ENCODE measurements around the gene DHRSX.
A peak's percentile ranks its signal among the peaks of the same experiment; 100 is the strongest.
"Not testable (repeated sequence)": the region's sequence is repeated elsewhere in the genome, so short reads cannot be mapped to it uniquely, and the experiment has no call there.

Gene DHRSX

DNA sequence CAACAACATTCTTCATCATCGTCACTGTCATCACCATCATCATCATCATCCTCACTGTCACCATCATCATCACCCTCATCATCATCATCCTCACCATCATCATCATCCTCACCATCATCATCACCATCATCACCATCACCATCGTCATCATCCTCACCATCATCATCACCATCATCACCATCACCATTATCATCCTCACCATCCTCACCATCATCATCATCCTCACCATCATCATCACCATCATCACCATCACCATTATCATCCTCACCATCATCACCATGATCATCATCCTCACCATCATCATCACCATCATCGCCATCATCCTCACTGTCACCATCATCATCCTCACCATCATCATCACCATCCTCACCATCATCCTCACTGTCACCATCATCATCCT is 18.9 kb upstream of the DHRSX start:
- not testable (repeated sequence) for DNase-seq (ENCODE audit: low read depth)

- DNase-seq (ENCODE audit: low read depth), result no peak
These were observed 16.3 kb upstream of the DHRSX start for GRCh38 chrX:2517055-2517454.

- no peak for DNase-seq (ENCODE audit: low read depth)
These were observed 15.8 kb upstream of the DHRSX start for GRCh38 chrX:2516623-2517022.

- no peak for DNase-seq (ENCODE audit: low read depth)
These were observed 13.4 kb upstream of the DHRSX start for GRCh38 chrX:2514131-2514530.

- DNase-seq (ENCODE audit: low read depth), result no peak
These were observed 12.4 kb upstream of the DHRSX start for GRCh38 chrX:2513121-2513664.

DNA sequence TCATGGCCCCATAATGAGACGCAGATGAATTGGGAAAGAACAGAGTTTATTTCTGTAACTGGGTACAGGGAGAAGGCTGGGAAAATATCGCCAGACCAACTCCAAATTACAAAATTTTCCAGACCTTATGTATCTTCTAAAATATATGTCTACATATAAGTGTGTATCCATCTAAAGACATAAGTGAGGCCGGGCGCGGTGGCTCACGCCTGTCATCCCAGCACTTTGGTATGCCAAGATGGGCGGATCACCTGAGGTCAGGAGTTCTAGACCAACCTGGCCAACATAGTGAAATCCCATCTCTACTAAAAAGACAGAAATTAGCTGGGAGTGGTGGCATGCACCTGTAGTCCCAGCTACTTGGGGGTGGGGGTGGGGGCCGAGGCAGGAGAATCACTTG is 11.7 kb upstream of the DHRSX start:
- no peak for DNase-seq (ENCODE audit: low read depth)

DNA sequence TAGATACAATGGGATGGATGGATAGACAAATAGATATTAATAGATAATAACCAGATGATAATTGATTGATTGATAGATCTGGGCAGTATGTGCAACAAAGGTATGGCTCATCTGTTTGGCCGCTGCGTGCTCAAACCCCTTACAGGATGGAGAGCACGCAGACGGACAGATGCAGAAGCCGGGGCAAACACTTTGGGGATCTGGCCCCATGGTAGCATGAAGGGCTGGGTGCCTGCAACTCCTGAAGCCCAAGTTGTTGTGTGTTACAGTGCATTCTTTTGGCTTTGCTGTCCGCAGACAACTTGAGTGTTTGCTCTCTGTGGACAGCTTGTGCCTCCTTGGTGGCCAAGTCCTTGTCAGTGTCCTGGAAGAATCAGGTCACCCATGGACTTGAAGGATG is 10.6 kb upstream of the DHRSX start:
- DNase-seq (ENCODE audit: low read depth), result no peak

- no peak for DNase-seq (ENCODE audit: low read depth)
These were observed 8.0 kb upstream of the DHRSX start for GRCh38 chrX:2508648-2509335.

- DNase-seq (ENCODE audit: low read depth), result no peak
These were observed 7.3 kb upstream of the DHRSX start for GRCh38 chrX:2507904-2508627.

- no peak for DNase-seq (ENCODE audit: low read depth)
These were observed 6.4 kb upstream of the DHRSX start for GRCh38 chrX:2507196-2507595.

DNA sequence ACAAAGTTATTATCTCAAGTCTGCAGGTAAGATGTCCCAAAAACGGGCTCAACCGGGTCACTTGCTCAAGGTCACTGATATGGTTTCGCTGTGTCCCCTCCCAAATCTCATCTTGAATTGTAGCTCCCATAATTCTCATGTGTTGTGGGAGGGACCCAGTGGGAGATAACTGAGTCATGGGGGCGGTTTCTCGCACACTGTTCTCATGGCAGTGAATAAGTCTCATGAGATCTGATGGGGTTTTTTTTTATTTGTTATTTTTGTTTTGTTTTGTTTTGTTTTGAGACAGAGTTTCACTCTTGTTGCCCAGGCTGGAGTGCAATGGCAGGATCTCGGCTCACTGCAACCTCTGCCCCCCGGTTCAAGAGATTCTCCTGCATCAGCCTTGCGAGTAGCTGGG is 4.6 kb upstream of the DHRSX start:
- not testable (repeated sequence) for DNase-seq (ENCODE audit: low read depth)

DNA sequence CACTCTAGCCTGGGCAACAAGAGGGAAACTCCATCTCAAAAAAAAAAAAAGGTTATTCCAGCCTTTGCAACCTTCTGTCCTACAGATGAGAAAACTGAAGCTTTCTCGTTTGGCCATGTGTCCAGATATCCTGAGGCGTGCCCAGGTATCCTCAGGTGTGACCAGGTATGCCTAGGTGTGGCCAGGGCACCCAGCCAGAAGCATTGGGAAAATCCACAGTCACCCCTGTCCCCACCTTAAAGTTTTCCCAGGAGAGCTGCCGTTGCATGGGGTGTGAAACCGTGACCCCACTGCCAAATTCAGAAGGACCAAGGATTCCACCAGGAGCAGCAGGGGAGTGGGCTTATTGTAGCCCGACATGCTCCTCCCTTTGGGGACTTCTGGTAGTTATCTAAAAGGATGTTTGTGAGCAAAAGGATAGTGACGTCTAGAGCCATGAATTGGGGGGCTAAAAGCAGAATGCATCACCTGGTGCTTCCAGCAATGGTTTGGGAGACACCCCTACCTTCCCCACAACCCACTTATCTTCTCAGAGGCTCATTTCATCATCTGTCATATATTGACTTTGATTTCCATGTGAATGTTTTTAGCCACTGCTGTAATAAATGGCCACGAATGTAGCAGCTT is 4.0 kb upstream of the DHRSX start:
- DNase-seq (ENCODE audit: low read depth), result no peak

GRCh38 chrX:2503591-2504500 is 3.1 kb upstream of the DHRSX start:
- DNase-seq (ENCODE audit: low read depth), result no peak

GRCh38 chrX:2502668-2503519 is 2.1 kb upstream of the DHRSX start:
- DNase-seq (ENCODE audit: low read depth), result no peak

DNA sequence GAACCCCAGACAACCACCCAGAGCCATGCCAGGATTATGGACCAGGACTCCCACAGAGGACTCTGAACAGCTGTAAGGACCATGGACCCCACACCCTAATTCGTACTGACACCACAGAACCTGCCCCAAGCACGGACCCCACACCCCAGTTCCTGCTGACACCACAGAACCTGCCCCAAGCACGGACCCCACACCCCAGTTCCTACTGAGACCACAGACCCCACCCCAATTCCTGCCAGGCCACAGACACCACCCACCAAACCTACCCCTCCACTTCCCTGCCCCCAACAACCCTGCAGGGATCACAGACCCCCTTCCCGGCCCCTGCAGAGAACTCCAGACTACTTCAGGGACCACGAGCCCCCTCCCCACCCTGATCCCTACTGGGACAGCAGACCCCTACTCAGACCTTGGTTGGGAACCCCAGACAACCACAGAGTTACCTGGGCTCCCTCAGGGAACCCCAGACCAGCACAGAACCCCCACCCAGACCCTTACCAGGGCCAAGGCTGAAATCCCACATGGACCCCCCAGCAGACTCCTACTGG is 1.4 kb upstream of the DHRSX start:
- DNase-seq (ENCODE audit: low read depth), result no peak

DNA sequence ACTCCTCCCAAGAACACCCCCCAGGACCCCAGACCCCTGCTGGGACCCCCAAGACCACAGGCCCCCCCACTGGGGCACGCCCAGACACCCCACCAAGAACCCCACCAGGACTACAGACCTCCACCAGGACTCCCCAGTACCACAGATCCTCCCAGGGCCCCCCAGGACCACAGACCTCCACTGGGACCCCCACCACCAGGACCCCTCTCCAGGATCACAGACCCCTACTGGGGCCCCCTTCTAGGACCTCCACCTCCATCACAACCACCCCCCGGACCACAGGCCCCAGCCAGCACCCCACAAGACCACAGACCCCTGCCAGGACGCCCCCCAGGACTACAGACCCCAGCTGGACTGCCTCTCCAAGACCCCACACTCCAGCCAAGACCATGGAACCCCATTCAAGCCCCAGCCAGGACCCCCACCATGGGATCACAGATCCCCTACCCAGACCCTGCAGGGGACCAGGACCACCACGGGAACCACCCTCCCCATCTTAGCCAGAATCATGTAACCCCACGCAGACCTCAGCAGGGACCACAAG is 855 bp upstream of the DHRSX start:
- DNase-seq (ENCODE audit: low read depth), result no peak

DNA sequence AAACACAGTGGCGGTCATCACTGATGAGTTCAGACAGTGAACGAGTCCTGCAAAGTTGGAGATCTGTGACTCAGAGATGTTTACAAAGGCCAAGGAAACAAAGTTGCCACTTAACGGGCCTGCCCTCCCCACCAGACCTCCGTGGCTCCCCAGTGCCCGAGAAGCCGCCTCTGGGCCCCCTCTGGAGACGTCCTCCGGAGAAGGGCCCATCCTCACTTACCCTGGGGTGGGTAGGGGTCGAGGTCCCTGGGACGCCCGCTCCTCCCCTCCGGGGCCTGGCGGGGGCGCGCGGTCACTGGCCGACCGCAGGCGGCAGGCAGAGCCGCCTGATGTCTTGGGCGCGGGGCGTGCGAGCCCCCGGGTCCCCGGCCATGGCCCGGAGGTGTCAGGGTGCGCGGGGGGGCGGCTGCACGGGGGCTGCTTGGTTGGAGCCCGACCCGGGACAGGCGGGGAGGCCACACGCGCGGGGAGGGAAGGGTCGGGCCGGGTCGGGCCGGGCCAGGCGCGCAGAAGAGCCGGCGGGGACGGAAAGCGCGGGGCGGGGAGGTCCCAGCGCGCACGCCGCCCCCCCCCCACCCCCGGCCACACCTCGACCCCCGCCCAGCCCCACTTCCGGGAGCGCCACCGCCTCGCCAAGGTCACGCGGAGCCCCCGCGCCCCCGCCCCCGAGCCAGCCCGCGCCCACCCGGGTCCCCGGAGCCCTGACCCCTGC is 529 bp downstream of the DHRSX start:
- DNase-seq (ENCODE audit: low read depth), result peak; percentile 8

DNA sequence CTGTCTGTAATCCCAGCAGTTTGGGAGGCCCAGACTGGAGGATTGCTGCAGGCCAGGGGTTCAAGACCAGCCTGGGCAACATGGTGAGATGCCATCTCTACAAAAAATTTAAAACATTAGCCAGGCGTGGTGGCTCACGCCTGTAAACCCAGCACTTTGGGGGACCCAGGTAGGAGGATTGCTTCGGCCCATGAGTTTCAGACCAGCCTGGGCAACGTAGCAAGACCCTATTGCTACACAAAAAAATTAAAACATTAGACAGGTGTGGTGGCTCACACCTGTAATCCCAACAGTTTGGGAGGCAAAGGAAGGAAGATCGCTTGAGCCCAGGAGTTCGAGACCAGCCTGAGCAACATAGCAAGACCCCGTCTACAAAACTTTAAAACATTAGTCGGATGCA is 1.3 kb downstream of the DHRSX start:
- DNase-seq (ENCODE audit: low read depth), result no peak

- no peak for DNase-seq (ENCODE audit: low read depth)
These were observed 1.9 kb downstream of the DHRSX start for GRCh38 chrX:2498781-2499302.
